GM12878 (cell line): ENCODE data around the gene EIF3M. TPM values are rescaled to one million over a fixed set of nuclear protein-coding genes. Genes with fewer than 3 reads are reported as not detected.

Source experiments
- ATAC-seq: fragments of 200-7000 bp; cut with Tn5 transposase; 3 replicates; pipeline ENCODE4 v1.9.1; 2020; ENCODE audit warnings: mild to moderate bottlenecking, moderate library complexity
- BruUV-seq: library from RNA; stranded (reverse); fragments of 400-500 nt; replicated peaks from 2 replicates; lab custom pipeline; 2021; lab: Mats Ljungman, UMichigan
- CTCF ChIA-PET: fragments of 300-600 bp; sonication (Branson Sonifier 250); formaldehyde crosslinking; extraction: SDS; loops from one replicate; lab custom pipeline; 2021; ENCODE audit warnings: inconsistent platforms; lab: Yijun Ruan, JAX
- POLR2A ChIA-PET: fragments of 350-600 bp; formaldehyde crosslinking; extraction: SDS; loops from one replicate; lab custom pipeline; 2021; ENCODE audit warnings: inconsistent platforms; lab: Charles Lee
- RAD21 ChIA-PET: fragments of 300-600 bp; sonication (Branson Sonifier 250); formaldehyde crosslinking; loops from one replicate; lab custom pipeline; 2023; ENCODE audit warnings: antibody characterized with exemption; ENCODE audit not compliant: unreplicated experiment; lab: Charles Lee
- SMC1A ChIA-PET: fragments of 300-600 bp; sonication (Branson Sonifier 250); formaldehyde crosslinking; loops from one replicate; lab custom pipeline; 2023; ENCODE audit not compliant: unreplicated experiment, uncharacterized antibody; lab: Charles Lee
- DNase-seq: peaks from one replicate; pipeline ENCODE4 v3.0.0-alpha.2; 2011; ENCODE audit warnings: low read depth, low spot score
- FAIRE-seq: peaks from 3 replicates; lab custom pipeline; 2011; peaks lifted over from hg19 to GRCh38; lab: Jason Lieb, UNC
- H2AFZ ChIP-seq: 2 replicates; pipeline ENCODE4 v1.6.0; 2011; ENCODE audit warnings: low read depth, low read length, control low read depth; ENCODE audit not compliant: control insufficient read depth
- H3K27ac ChIP-seq: 2 replicates; pipeline ENCODE4 v1.5.1; 2011; ENCODE audit warnings: control low read depth; ENCODE audit not compliant: control insufficient read depth, insufficient read depth
- H3K27me3 ChIP-seq, 2 experiments: replicated peaks in 1 of 2; 2 replicates each; pipeline versions ENCODE4 v1.6.0 to v1.6.1; 2011; ENCODE audit warnings: low read length in 1 of 2; ENCODE audit not compliant: control insufficient read depth in 2 of 2, insufficient read depth in 2 of 2
- H3K36me3 ChIP-seq, 2 experiments: 2 replicates each; pipeline ENCODE4 v1.5.1; 2011; ENCODE audit warnings: low read length in 1 of 2; ENCODE audit not compliant: control insufficient read depth in 2 of 2, insufficient read depth in 2 of 2
- H3K4me1 ChIP-seq: 2 replicates; pipeline ENCODE4 v1.6.1; 2011; ENCODE audit warnings: mild to moderate bottlenecking, low read length, moderate library complexity, mixed read lengths; ENCODE audit not compliant: control insufficient read depth, insufficient read depth
- H3K4me2 ChIP-seq: 2 replicates; pipeline ENCODE4 v1.6.0; 2011; ENCODE audit warnings: control low read depth; ENCODE audit not compliant: control insufficient read depth, insufficient read depth
- H3K4me3 ChIP-seq: fragments of 200-600 bp; sonication (generic); 2 replicates; pipeline ENCODE4 v1.5.1; 2016
- H3K79me2 ChIP-seq: 2 replicates; pipeline ENCODE4 v1.6.0; 2011; ENCODE audit warnings: low read length; ENCODE audit not compliant: control insufficient read depth, insufficient read depth
- H3K9ac ChIP-seq: 2 replicates; pipeline ENCODE4 v1.8.0; 2011; ENCODE audit warnings: low read length, control low read depth, mixed read lengths; ENCODE audit not compliant: control insufficient read depth, insufficient read depth
- H3K9me3 ChIP-seq: replicated peaks from 3 replicates; pipeline ENCODE4 v1.5.1; 2011; ENCODE audit warnings: mild to moderate bottlenecking, low read length; ENCODE audit not compliant: control insufficient read depth, insufficient read depth
- H4K20me1 ChIP-seq: 2 replicates; pipeline ENCODE4 v1.6.0; 2011; ENCODE audit not compliant: control insufficient read depth, insufficient read depth
- BCLAF1 ChIP-seq: fragments of 450-650 bp; IDR thresholded peaks from 2 replicates; pipeline ENCODE4 v1.6.1; 2017; ENCODE audit warnings: antibody characterized with exemption, mild to moderate bottlenecking, moderate library complexity
- BHLHE40 ChIP-seq, 2 experiments: fragments of 450-650 bp in 1 of 2; IDR thresholded peaks; 2 replicates each; pipeline ENCODE4 v1.6.1; 2011 to 2017; ENCODE audit warnings: low read depth in 2 of 2, borderline replicate concordance in 1 of 2, improper control_type of control experiment in 1 of 2, low read length in 1 of 2, mild to moderate bottlenecking in 1 of 2
- BRCA1 ChIP-seq: IDR thresholded peaks from 2 replicates; pipeline ENCODE4 v1.6.1; 2011; ENCODE audit warnings: low read depth, low read length, improper control_type of control experiment
- E2F8 ChIP-seq: fragments of 450-650 bp; IDR thresholded peaks from 2 replicates; pipeline ENCODE4 v1.6.1; 2018; ENCODE audit warnings: mild to moderate bottlenecking, low read depth, moderate library complexity; ENCODE audit not compliant: partially characterized antibody
- EGR1 ChIP-seq, 2 experiments: IDR thresholded peaks; 1 replicate in 1 of 2; 2 replicates in 1 of 2; pipeline ENCODE4 v1.6.1; 2011 to 2012; ENCODE audit warnings: low read depth in 2 of 2, low read length in 2 of 2, borderline replicate concordance in 1 of 2, mild to moderate bottlenecking in 1 of 2, moderate library complexity in 1 of 2
- ETV6 ChIP-seq, 2 experiments: fragments of 450-650 bp in 1 of 2; IDR thresholded peaks in 1 of 2; conservative IDR thresholded peaks in 1 of 2; 2 replicates each; pipeline ENCODE4 v1.6.1; 2014; ENCODE audit warnings: antibody characterized with exemption in 1 of 2, borderline replicate concordance in 1 of 2, low read depth in 1 of 2, mild to moderate bottlenecking in 1 of 2, moderate library complexity in 1 of 2
- EZH2 ChIP-seq: IDR thresholded peaks from 2 replicates; pipeline ENCODE4 v1.6.1; 2012; ENCODE audit warnings: low read depth, mild to moderate bottlenecking, control low read depth, inconsistent platforms, low read length, borderline replicate concordance; ENCODE audit not compliant: control insufficient read depth
- FOS ChIP-seq: IDR thresholded peaks from 3 replicates; pipeline ENCODE4 v1.6.1; 2011; ENCODE audit warnings: borderline replicate concordance; ENCODE audit not compliant: insufficient read length; ENCODE audit errors: extremely low read depth
- NFYA ChIP-seq: IDR thresholded peaks from 2 replicates; pipeline ENCODE4 v1.6.1; 2011; ENCODE audit warnings: low read depth, mild to moderate bottlenecking, low read length, improper control_type of control experiment, borderline replicate concordance
- SIN3A ChIP-seq: IDR thresholded peaks from 2 replicates; pipeline ENCODE4 v1.6.1; 2012; ENCODE audit warnings: low read depth, low read length, improper control_type of control experiment
- SRF ChIP-seq, 2 experiments: IDR thresholded peaks; 2 replicates each; pipeline ENCODE4 v1.6.1; 2011; ENCODE audit warnings: low read depth in 2 of 2, low read length in 2 of 2, mild to moderate bottlenecking in 1 of 2, moderate library complexity in 1 of 2
- SUZ12 ChIP-seq: fragments of 200-600 bp; sonication (generic); IDR thresholded peaks from one replicate; pipeline ENCODE4 v1.6.1; 2018; ENCODE audit warnings: antibody characterized with exemption, mild to moderate bottlenecking; ENCODE audit not compliant: unreplicated experiment
- YBX1 ChIP-seq: fragments of 450-650 bp; IDR thresholded peaks from 2 replicates; pipeline ENCODE4 v1.6.1; 2016; ENCODE audit warnings: antibody characterized with exemption
- ZBTB11 ChIP-seq: fragments of 450-650 bp; formaldehyde crosslinking; IDR thresholded peaks from 2 replicates; pipeline ENCODE4 v1.5.0; 2022; ENCODE audit warnings: mild to moderate bottlenecking, missing genetic modification characterization
- ZNF622 ChIP-seq: fragments of 450-650 bp; IDR thresholded peaks from 2 replicates; pipeline ENCODE4 v1.6.1; 2017; ENCODE audit warnings: mild to moderate bottlenecking, inconsistent platforms
- WGBS: methylation state at CpG from one replicate; pipeline ENCODE4 v1.1.6; 2016; ENCODE audit warnings: low lambda C conversion rate; ENCODE audit not compliant: insufficient replicate concordance, insufficient coverage; ENCODE audit errors: missing lambda C conversion rate; 5-methylcytosine and 5-hydroxymethylcytosine counted together
- in situ Hi-C: fragments of 300-500 bp; cut with MboI; formaldehyde crosslinking; loops from 9 replicates; pipeline ENCODE4 v1.14.3; 2018; ENCODE audit warnings: mixed read lengths
- intact Hi-C: fragments of 100-400 bp; cut with micrococcal nuclease; formaldehyde crosslinking; loops from one replicate; pipeline ENCODE4 v1.14.2; 2022; ENCODE audit not compliant: unreplicated experiment
- polyA plus RNA-seq, 11 experiments: library from polyadenylated mRNA; depleted of rRNA in 4 of 11; unstranded in 6 of 11; stranded (reverse) in 5 of 11; fragments of >200 nt; fragmentation: Nextera tagmentation in 4 of 11; fragmentation: Illumina TruSeq in 1 of 11; extraction: Ambion mirVana in 4 of 11; extraction: Trizol in 1 of 11; gene quantifications; 1 replicate in 1 of 11; 2 replicates in 10 of 11; pipeline versions ENCODE4 v1.2.1 to v1.2.3, GENCODE V29; 2011 to 2016; ENCODE audit warnings: inconsistent platforms in 2 of 11, missing spikeins in 2 of 11, low read depth in 1 of 11
- total RNA-seq, 4 experiments: library from RNA; depleted of rRNA in 3 of 4; stranded (reverse); fragments of >200 nt in 3 of 4; fragmentation: Illumina TruSeq in 1 of 4; extraction: Trizol in 1 of 4; gene quantifications; 2 replicates each; pipeline versions ENCODE4 v1.2.1 to v1.2.3, GENCODE V29; 2013 to 2021

Gene EIF3M
- total and polyA plus RNA-seq, 10 of the 15 experiments (the other 5 are each of a cell fraction or from before 2014, with no cell fraction given) = 392 to 1,205 (median 593) TPM

DNA sequence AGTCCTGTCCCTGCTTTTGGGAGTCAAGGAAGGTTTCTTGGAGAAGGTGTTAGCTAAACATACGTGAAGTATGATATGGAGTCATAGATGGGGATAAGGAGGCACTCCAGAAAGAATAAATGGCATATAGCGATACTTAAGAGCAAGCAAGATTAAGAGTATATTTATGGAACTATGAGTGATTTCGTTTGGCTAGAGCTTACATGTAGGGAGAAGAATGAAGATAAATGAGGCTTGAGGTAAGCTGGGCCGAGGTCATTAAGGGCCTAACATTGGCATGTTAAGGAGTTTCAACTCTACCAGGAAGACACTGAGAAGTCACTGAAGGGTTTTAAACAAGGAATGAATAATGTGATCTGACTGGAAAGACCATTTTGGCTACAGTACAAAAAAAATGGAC lies 33.3 kb downstream of the EIF3M start:
- DNase-seq (no peak), FAIRE-seq (no peak), ATAC-seq (no peak)
- Histone ChIP-seq H3K4me3 (no peak overlapping the region), H4K20me1 (no peaks in the 10 kb centered on the region), H3K9ac (no peak overlapping the region), H3K36me3 (no peaks in the 10 kb centered on the region), H2AFZ (no peak overlapping the region), H3K27me3 (no peaks in the 10 kb centered on the region), H3K9me3 (no peaks in the 10 kb centered on the region; the same call in 2 of the 3 replicates), H3K27ac (no peak overlapping the region), H3K4me2 (no peak overlapping the region), H3K4me1 (no peaks in the 10 kb centered on the region), H3K79me2 (no peaks in the 10 kb centered on the region)
- no TSS peak for BruUV-seq
- CTCF ChIA-PET = no interaction called here
- POLR2A ChIA-PET = no interaction called here
- 93% methylated on average over 4 of the region's 4 CpGs for WGBS
- in situ Hi-C loops = no loop called here
- SMC1A ChIA-PET = no interaction called here
- RAD21 ChIA-PET = no interaction called here
- intact Hi-C loops = loop anchor here (5.0 to 10.0 kb wide), 2 partner anchors 232 to 295 kb away; no protein-coding TSS in a partner anchor
- TF ChIP-seq EGR1 (IDR thresholded peaks at IDR 0.05; ENCODE audit: borderline replicate concordance in 1 of 2, low read depth in 2 of 2, low read length in 2 of 2) (no peak), SUZ12 (no peak), ZNF622 (no peak), ETV6 (conservative IDR thresholded peaks at IDR 0.05 in 1 of 2, IDR thresholded peaks at IDR 0.05 in 1 of 2; ENCODE audit: borderline replicate concordance in 1 of 2, low read depth in 1 of 2) (no peak), FOS (no peak), EZH2 (no peak), NFYA (no peak), E2F8 (no peak), SIN3A (no peak), YBX1 (no peak), SRF (IDR thresholded peaks at IDR 0.05; ENCODE audit: low read depth in 2 of 2, low read length in 2 of 2) (no peak), ZBTB11 (no peak), BCLAF1 (no peak), BHLHE40 (IDR thresholded peaks at IDR 0.05; ENCODE audit: borderline replicate concordance in 1 of 2, low read depth in 2 of 2, low read length in 1 of 2) (no peak), BRCA1 (no peak)
